Body of pancreas (tissue), 4 donors: Measurements from ENCODE around the gene SOX9.

ENCODE experiments used
- CTCF ChIP-seq, 7 experiments: fragments of 450-650 bp in 4 of 7; fragments of 200-600 bp in 3 of 7; sonication (generic) in 3 of 7; IDR thresholded peaks; one replicate each; pipeline ENCODE4 v1.5.1; 2016 to 2019; ENCODE audit warnings: antibody characterized with exemption in 7 of 7
- POLR2A ChIP-seq, 3 donors: fragments of 450-650 bp; IDR thresholded peaks; one replicate each; pipeline ENCODE4 v1.6.1; 2016; ENCODE audit warnings: antibody characterized with exemption in 3 of 3, mild to moderate bottlenecking in 2 of 3

GRCh38 chr17:72092710-72093322 is 28.0 kb upstream of the SOX9 start:
- TF ChIP-seq CTCF (IDR thresholded peaks at IDR 0.05): no peak
- TF ChIP-seq POLR2A (IDR thresholded peaks at IDR 0.05): no peak
